Ramos (cell line): ENCODE results near the gene APOBEC3B.
"Not testable (repeated sequence)": the region's sequence is repeated elsewhere in the genome, so short reads cannot be mapped to it uniquely, and the experiment has no call there.

Source experiments
- in situ Hi-C: fragments of 300-500 bp; cut with MboI; formaldehyde crosslinking; loops from one replicate; pipeline ENCODE4 v1.14.3; 2022; ENCODE audit warnings: low sequenced_read_pairs; ENCODE audit not compliant: unreplicated experiment

The APOBEC3B gene

GRCh38 chr22:39020021-39020651, 38.0 kb downstream of the APOBEC3B start:
- in situ Hi-C loops, result not testable (repeated sequence)

GRCh38 chr22:39021552-39022250, 39.6 kb downstream of the APOBEC3B start:
- in situ Hi-C loops, result no loop called here

- in situ Hi-C loops, result no loop called here
These were observed 42.6 kb downstream of the APOBEC3B start for GRCh38 chr22:39024519-39025308.

- in situ Hi-C loops, result no loop called here
These were observed 44.5 kb downstream of the APOBEC3B start for GRCh38 chr22:39026509-39027150.

GRCh38 chr22:39027717-39028116, 45.6 kb downstream of the APOBEC3B start:
- in situ Hi-C loops, result no loop called here

GRCh38 chr22:39028281-39028680, 46.1 kb downstream of the APOBEC3B start:
- in situ Hi-C loops, result no loop called here

GRCh38 chr22:39029227-39029626, 47.1 kb downstream of the APOBEC3B start:
- in situ Hi-C loops, result no loop called here

GRCh38 chr22:39030705-39031104, 48.6 kb downstream of the APOBEC3B start:
- in situ Hi-C loops, result no loop called here

- in situ Hi-C loops, result not testable (repeated sequence)
These were observed 49.5 kb downstream of the APOBEC3B start for GRCh38 chr22:39031434-39032295.

- in situ Hi-C loops, result not testable (repeated sequence)
These were observed 54.9 kb downstream of the APOBEC3B start for GRCh38 chr22:39037071-39037470.

- in situ Hi-C loops, result no loop called here
These were observed 57.4 kb downstream of the APOBEC3B start for GRCh38 chr22:39039306-39040126.

GRCh38 chr22:39040155-39040537, 58.0 kb downstream of the APOBEC3B start:
- in situ Hi-C loops, result not testable (repeated sequence)

GRCh38 chr22:39040538-39041296, 58.6 kb downstream of the APOBEC3B start, which contains the start of gene APOBEC3F:
APOBEC3F (plus strand) TSS chr22:39040864; CDS start chr22:39040961, 97 bp downstream.
- in situ Hi-C loops, result not testable (repeated sequence)

- in situ Hi-C loops, result no loop called here
These were observed 59.8 kb downstream of the APOBEC3B start for GRCh38 chr22:39041908-39042307.
